Measurements from ENCODE around the gene CFDP1.

CFDP1 gene

GRCh38 chr16:75402821-75403475, 30.4 kb downstream of the CFDP1 start:
- peak; percentile 12 for DNase-seq

GRCh38 chr16:75402159-75402820, 31.0 kb downstream of the CFDP1 start:
- DNase-seq, result no peak

DNA sequence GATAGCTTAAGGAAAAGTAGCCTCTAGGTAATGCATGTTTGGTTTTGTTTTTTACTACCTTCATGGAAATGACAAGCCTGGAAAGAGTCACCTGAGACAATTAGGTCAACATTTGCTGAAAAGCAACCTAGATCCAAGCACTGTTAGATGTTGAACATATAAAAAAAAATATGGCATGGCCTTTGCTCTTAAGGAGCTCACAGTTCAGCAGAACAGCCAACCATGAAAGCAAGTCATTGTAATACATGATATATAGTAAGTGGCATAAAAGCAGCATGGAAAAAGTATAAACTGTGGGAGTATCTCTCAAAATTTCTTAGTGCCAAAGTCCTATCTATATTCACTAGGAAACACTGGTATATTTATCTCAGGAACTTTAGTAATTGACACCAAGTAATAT, 31.6 kb downstream of the CFDP1 start:
- no peak for DNase-seq

GRCh38 chr16:75398333-75398732, 35.0 kb downstream of the CFDP1 start:
- DNase-seq, result no peak

DNA sequence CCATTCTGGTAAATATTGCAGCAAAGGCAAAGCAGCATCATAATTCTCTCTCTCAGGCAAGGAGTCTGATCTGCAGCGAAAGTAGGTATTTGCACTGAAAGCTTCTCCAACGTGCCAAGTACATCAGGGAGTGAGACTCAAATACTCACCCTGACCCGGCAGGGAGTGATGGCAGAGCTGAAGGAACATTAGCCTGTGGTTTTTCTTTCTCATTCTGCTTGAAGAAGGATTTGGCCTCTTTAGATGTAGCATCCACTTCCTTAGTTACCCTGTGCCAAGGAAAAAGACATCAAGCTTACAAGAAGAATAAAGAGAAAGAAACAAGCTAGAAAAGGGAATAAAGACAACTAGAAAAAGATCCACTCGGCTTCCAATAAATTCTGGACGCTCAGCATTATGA, 38.4 kb downstream of the CFDP1 start:
- DNase-seq, result no peak

DNA sequence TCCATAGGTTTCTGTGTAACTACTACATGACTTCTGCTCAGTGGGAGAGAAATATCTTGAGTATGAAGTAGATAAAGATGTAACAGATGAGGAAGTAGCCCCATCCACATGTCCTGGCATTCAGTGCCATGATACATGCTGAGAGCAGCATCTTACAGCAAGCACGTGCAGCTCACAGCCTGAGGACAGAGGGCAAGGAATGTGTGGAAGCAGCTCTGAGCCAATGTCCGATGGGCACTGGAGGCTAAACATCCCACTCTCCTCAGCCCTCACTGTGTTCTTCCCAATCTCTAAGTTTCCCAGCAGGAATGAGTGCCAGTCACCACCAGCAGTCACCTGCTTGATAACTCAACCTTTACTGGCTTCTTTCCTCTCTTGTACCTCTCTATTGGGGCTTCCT, 40.4 kb downstream of the CFDP1 start:
- no peak for DNase-seq

DNA sequence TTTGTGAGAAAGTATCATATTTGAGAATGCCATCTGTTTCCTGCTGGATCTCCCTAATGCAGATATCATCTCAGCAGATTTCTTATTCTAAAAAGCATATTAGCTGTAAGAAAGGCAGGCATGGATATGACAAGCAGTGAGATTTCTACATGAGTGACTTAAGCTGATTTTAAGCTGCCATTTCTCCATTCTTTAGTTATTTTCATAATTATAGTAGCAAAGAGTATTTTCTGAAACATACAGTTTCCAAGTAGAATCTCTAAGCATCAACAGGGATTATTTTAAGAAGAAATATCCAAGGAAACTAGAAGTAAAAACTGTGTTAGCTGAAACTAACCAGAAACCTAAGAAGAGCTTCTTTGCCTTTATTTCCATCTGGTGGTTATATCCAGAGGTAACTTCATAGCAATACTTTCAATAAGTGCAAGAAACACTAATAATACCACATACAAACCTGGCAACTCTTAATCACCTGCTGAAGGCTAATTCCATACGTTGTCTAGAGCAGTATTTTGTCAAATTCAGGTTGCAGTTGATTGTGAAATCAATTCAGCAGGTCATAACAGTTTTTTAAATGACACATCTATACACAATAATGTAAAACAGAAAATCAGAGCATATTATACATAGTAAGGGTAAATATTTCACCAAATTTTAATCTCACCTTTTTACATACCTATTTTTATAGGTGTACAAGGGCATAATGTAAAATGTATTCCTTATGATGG, 42.2 kb downstream of the CFDP1 start:
- no peak for DNase-seq

DNA sequence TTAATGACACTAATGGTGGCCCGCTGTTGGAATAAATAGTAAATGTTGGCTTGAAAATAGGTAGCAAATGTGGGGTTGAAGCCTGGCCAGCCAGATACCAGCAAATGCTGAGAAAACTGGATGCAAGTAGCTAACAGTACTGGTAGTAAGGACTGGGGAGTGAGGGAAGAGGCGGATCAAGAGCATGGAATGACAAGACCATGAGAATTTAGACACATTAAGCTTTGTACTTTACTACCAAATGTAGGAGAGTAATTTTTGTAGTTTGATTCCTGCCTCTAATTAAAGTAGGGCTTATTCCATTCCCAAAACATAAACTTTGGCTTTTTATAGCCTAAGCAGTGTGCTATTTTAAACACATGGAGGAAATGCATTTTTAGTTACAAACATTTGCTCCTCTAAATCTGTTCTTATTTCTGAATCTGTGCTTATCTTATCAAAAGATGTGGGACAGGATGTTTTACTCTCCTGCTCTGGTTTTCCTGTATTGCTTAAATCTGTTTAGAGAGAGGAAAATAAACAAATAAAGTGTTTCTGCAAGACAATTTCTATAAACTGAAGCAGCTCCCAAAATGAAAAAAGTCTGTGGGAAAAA, 44.1 kb downstream of the CFDP1 start:
- DNase-seq, result no peak

GRCh38 chr16:75387951-75388350, 45.4 kb downstream of the CFDP1 start:
- DNase-seq, result no peak

- DNase-seq, result peak; percentile 53
Observed at GRCh38 chr16:75385507-75386152, 47.7 kb downstream of the CFDP1 start.

DNA sequence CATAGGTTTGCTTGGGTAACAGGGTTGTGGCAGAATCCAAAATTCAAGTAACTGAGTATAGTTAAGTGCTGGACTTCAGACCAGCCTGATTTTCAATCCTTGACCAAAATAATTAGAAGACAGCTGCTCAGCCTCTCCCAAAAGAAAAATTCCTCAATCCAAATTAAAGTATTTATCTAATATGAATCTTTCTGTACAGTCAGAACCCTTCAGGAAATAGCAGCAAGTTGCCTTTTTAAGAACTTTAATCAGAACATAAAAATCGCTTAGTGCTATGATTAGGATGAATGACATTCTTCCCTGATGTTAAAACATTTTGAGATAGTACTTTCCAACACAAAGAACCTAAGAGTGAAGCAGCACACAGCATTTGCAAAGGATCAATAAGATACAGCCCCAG, 50.2 kb downstream of the CFDP1 start:
- no peak for DNase-seq

- DNase-seq, result no peak
Observed at GRCh38 chr16:75382611-75383010, 50.7 kb downstream of the CFDP1 start.

- DNase-seq, result no peak
Observed at GRCh38 chr16:75380870-75381269, 52.4 kb downstream of the CFDP1 start.

- DNase-seq, result peak; percentile 73
Observed at GRCh38 chr16:75379911-75380847, 53.1 kb downstream of the CFDP1 start.

GRCh38 chr16:75379339-75379738, 54.0 kb downstream of the CFDP1 start:
- no peak for DNase-seq

DNA sequence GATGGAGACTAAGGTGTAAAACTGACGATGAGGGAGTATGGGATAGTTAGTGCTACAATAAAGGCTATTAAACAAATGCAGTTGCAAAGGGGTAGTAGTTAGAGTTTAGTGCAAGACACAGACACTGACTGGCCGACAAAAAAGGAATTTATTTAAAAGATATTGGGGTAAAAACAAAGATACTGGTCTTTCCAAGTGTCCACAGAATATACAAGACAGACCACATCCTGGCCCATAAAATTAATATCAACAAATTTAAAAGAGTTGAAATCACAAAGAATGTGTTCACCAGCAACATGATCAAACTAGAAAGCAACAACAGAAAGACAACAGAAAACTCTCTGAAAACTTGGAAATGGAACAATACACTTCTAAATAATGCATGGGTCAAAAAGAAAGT, 54.7 kb downstream of the CFDP1 start:
- no peak for DNase-seq

GRCh38 chr16:75377729-75378386, 55.4 kb downstream of the CFDP1 start:
- no peak for DNase-seq

DNA sequence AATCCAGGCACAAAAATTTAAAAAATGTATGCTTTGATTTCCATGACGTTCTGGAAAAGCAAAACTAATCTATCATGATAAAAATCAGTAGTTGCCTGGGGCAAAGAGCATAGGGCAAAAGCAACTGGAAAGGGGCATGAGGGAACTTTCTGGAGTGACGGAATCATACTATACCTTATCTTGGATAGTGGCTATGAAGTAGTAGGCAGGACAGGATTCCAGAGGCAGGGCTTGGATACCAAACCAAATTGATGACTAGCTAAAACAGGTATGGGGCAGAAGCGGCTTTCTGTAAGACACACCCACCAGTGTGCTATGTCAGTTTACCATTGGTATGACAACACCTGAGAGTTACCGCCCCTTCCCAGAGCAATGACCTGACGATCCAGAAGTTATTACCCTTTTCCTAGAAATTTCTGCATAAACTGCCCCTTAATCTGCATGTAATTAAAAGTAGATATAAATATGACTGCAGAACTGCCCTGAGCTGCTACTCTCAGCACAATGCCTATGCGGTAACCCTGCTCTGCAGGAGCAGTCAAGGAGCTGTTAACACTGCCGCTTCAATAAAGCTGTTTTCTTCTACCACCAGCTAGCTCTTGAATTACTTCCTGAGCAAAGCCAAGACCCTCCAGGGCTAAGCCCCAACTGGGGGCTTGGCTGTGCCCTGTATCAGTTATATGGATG, 56.7 kb downstream of the CFDP1 start:
- no peak for DNase-seq

GRCh38 chr16:75374388-75374787, 58.9 kb downstream of the CFDP1 start:
- DNase-seq, result no peak

GRCh38 chr16:75372236-75372856, 61.0 kb downstream of the CFDP1 start:
- DNase-seq, result no peak

Data from central memory CD4-positive, alpha-beta T cell (primary cell).